Esophagus muscularis mucosa (tissue), 4 donors: Measurements from ENCODE around the gene CNTN5.

Source experiments
- EP300 ChIP-seq: sonication (generic); formaldehyde crosslinking; IDR thresholded peaks from one replicate; pipeline ENCODE4 v1.6.1; 2017; ENCODE audit warnings: antibody characterized with exemption
- POLR2A ChIP-seq: fragments of 450-650 bp; IDR thresholded peaks from one replicate; pipeline ENCODE4 v1.6.1; 2017; ENCODE audit warnings: antibody characterized with exemption, moderate library complexity, mild to moderate bottlenecking, low read depth
- POLR2AphosphoS5 ChIP-seq, 2 donors: sonication (generic); formaldehyde crosslinking; IDR thresholded peaks; one replicate each; pipeline ENCODE4 v1.6.1; 2017; ENCODE audit warnings: antibody characterized with exemption in 2 of 2
- TF ChIP-seq, protein P1 (sequence below), 3 experiments: fragments of 200-600 bp in 2 of 3; fragments of 450-650 bp in 1 of 3; sonication (generic) in 2 of 3; IDR thresholded peaks; one replicate each; pipeline ENCODE4 v1.5.1; 2017 to 2019; ENCODE audit warnings: antibody characterized with exemption in 3 of 3, mild to moderate bottlenecking in 2 of 3, moderate library complexity in 1 of 3

DNA sequence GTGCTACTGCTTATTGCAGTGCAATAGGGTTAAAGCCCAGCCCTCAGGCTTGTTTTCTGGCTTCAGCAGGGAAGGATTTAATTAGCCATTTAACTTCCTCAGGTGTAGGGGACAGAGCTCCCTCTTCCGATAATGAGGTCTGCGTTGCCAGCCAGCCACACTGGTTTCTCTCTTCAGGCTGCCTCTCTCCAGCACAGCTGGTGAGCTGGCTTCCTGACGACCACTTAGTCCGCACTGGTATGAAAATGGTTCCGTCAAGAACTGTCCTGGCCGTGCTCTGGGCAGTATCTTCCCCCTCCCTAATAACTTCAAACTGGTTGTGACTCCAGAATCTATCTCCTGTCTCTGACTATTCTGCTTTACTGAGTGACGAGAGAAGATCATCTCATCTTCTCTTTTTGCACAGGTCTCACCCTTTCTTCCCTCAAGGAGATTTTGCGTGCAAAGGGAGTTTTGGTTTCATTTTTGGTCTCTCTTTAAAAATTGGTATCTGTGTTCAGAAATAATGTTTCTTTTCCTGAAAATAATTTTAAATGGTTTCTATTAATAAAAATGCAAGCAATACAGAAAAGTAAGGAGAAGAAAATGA, 49.2 kb downstream of the CNTN5 start:
- TF ChIP-seq, protein P1, sequence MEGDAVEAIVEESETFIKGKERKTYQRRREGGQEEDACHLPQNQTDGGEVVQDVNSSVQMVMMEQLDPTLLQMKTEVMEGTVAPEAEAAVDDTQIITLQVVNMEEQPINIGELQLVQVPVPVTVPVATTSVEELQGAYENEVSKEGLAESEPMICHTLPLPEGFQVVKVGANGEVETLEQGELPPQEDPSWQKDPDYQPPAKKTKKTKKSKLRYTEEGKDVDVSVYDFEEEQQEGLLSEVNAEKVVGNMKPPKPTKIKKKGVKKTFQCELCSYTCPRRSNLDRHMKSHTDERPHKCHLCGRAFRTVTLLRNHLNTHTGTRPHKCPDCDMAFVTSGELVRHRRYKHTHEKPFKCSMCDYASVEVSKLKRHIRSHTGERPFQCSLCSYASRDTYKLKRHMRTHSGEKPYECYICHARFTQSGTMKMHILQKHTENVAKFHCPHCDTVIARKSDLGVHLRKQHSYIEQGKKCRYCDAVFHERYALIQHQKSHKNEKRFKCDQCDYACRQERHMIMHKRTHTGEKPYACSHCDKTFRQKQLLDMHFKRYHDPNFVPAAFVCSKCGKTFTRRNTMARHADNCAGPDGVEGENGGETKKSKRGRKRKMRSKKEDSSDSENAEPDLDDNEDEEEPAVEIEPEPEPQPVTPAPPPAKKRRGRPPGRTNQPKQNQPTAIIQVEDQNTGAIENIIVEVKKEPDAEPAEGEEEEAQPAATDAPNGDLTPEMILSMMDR (IDR thresholded peaks at IDR 0.05) = no peak
- TF ChIP-seq POLR2A (no peak), POLR2AphosphoS5 (IDR thresholded peaks at IDR 0.05) (no peak), EP300 (no peak)
